RWPE1 (cell line): ENCODE results near the gene ABCA7.

ENCODE experiments used
- CTCF ChIA-PET: fragments of 350-600 bp; sonication (Branson Sonifier 250); formaldehyde crosslinking; extraction: SDS; loops from one replicate; lab custom pipeline; 2021; lab: Yijun Ruan, JAX
- POLR2A ChIA-PET: fragments of 400-600 bp; formaldehyde crosslinking; extraction: SDS; loops from one replicate; lab custom pipeline; 2020; ENCODE audit warnings: antibody characterized with exemption; ENCODE audit not compliant: low non-redundant PET; lab: Yijun Ruan, JAX
- DNase-seq: peaks from one replicate; pipeline ENCODE4 v3.0.0; 2012; ENCODE audit warnings: low spot score
- H3K27ac ChIP-seq: fragments of 450-650 bp; 2 replicates; pipeline ENCODE4 v1.5.1; 2017
- TF ChIP-seq, protein P1 (sequence below): fragments of 450-650 bp; conservative IDR thresholded peaks from 2 replicates; pipeline ENCODE4 v1.5.1; 2017; ENCODE audit warnings: low read depth, mild to moderate bottlenecking

ABCA7 gene

DNA sequence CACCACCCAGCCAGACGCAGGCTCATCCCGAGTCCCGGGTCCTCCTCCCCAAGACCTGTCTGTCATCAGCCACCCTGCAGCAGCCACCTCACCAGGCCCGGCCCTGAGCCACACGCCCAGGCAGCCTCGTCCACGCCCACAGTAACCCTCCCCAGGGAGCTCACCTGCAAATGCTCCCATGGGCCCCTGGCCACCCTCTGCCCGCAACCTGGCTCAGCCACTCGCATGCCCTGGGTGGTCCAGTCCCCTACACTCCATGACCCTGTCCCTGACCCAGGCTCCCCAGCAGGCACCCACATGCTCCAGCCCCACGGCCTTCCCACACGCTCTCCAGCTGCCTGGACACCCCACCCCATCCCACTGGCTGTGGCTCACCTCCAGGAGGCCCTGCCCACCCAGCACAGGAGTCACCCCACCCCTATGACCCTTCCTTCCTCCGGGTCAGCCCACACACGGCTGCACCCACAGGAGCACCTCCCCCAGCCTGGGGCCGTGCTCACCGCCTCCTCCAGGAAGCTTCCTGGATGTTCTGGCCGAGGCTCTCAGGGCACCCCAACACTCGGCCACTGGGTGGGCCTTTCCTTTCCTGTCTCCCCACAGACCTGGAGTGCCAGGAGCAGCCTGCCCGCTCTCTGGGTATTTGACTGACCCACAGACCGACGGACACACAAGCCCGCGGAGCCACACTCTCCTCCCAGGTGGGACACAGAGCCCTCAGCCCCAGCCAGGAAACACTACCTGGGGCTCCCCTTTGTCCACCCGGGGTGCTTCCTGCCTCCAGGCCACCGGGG, 22.6 kb upstream of the ABCA7 start:
- POLR2A ChIA-PET: interaction anchor here (0.6 to 0.8 kb wide), 4 partner anchors 10 to 170 kb away, joined by 3 to 8 read pairs (median 4); no protein-coding TSS in a partner anchor
- peak overlapping the region; percentile 93 for H3K27ac ChIP-seq

GRCh38 chr19:1017906-1018305, 22.0 kb upstream of the ABCA7 start:
- TF ChIP-seq, protein P1, sequence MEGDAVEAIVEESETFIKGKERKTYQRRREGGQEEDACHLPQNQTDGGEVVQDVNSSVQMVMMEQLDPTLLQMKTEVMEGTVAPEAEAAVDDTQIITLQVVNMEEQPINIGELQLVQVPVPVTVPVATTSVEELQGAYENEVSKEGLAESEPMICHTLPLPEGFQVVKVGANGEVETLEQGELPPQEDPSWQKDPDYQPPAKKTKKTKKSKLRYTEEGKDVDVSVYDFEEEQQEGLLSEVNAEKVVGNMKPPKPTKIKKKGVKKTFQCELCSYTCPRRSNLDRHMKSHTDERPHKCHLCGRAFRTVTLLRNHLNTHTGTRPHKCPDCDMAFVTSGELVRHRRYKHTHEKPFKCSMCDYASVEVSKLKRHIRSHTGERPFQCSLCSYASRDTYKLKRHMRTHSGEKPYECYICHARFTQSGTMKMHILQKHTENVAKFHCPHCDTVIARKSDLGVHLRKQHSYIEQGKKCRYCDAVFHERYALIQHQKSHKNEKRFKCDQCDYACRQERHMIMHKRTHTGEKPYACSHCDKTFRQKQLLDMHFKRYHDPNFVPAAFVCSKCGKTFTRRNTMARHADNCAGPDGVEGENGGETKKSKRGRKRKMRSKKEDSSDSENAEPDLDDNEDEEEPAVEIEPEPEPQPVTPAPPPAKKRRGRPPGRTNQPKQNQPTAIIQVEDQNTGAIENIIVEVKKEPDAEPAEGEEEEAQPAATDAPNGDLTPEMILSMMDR: no peak
- CTCF ChIA-PET: no interaction called here
- DNase-seq: no peak
- peak overlapping the region; percentile 93 for H3K27ac ChIP-seq
- POLR2A ChIA-PET: no interaction called here

More for the DNA sequence above, 22.6 kb upstream of the ABCA7 start:
- TF ChIP-seq, protein P1: no peak
- DNase-seq: no peak
- CTCF ChIA-PET: interaction anchor here (0.6 kb wide), 1 partner anchor 1170 kb away, joined by 4 read pairs; no protein-coding TSS in a partner anchor

DNA sequence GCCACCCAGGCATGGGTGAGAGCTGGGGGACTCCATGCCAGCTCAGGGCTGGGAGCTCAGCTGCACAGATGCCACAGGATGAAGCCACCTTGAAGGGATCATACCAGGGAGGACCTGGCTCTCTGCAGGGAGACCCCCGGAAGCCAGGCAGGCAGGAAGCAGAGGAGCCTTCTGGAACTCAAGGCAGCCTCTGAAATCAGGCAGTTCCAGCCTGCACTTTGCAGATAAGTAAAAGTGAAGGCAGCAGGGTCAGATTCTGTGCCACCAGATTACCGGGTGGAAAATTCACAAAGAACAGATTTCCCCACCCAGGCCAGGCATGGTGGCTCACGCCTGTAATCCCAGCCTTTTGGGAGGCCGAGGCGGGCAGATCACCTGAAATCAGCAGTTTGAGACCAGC, 21.5 kb upstream of the ABCA7 start:
- ChIA-PET POLR2A (no interaction called here), CTCF (no interaction called here)
- TF ChIP-seq, protein P1: no peak

GRCh38 chr19:1018932-1019615, 20.8 kb upstream of the ABCA7 start:
- H3K27ac ChIP-seq: peak overlapping the region; percentile 93
- CTCF ChIA-PET: interaction anchor here (0.6 to 0.8 kb wide), 2 partner anchors 226 to 1020 kb away, joined by 3 read pairs; no protein-coding TSS in a partner anchor
- POLR2A ChIA-PET: interaction anchor here (0.5 kb wide), 1 partner anchor 128 kb away, joined by 6 read pairs; no protein-coding TSS in a partner anchor
- no peak for DNase-seq
- TF ChIP-seq, protein P1: no peak

More for the DNA sequence above, 21.5 kb upstream of the ABCA7 start:
- no peak for DNase-seq
- H3K27ac ChIP-seq: peak overlapping the region; percentile 93

DNA sequence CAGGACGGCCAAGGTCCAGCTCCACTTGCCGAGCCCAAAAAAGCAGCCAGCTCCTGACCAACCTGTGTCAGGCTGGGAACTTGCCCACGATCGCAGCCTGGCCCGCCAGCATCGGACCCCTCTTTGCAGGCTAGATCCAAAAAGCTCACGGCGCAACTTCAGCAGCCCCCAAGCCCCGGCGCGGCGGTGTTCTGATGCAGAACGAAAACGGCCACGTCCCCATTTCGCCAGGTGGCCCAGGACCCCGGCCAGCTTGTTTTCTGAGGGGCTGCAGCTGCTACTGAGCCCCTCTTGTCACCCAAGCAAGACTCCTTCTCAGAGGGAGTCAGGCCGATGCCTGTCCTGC, 20.3 kb upstream of the ABCA7 start:
- TF ChIP-seq, protein P1: no peak
- DNase-seq: no peak
- H3K27ac ChIP-seq: peak overlapping the region; percentile 93
- ChIA-PET POLR2A (interaction anchor here (0.5 kb wide), 1 partner anchor 127 kb away, joined by 6 read pairs; no protein-coding TSS in a partner anchor), CTCF (interaction anchor here (0.6 to 0.8 kb wide), 3 partner anchors 61 to 1020 kb away, joined by 3 to 4 read pairs (median 3); no protein-coding TSS in a partner anchor)
